ENCODE results near the gene PNPLA6.

DNA sequence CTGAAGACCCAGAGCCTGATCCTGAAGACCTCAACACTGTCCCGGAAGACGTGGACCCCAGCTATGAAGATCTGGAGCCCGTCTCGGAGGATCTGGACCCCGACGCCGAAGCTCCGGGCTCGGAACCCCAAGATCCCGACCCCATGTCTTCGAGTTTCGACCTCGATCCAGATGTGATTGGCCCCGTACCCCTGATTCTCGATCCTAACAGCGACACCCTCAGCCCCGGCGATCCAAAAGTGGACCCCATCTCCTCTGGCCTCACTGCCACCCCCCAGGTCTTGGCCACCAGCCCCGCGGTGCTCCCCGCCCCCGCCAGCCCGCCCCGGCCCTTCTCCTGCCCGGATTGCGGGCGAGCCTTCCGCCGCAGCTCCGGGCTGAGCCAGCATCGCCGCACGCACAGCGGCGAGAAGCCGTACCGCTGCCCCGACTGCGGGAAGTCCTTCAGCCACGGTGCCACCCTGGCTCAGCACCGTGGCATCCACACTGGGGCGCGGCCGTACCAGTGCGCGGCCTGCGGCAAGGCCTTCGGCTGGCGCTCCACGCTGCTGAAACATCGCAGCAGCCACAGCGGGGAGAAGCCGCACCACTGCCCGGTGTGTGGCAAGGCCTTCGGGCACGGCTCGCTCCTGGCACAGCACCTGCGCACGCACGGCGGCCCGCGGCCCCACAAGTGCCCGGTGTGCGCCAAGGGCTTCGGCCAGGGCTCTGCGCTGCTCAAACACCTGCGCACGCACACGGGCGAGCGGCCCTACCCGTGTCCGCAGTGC lies 16.0 kb upstream of the PNPLA6 start:
- no peak for TF ChIP-seq AFF4 (CRISPR knock-in tag; IDR thresholded peaks at IDR 0.05)
- no peak for TF ChIP-seq CHD4 (IDR thresholded peaks at IDR 0.05; ENCODE audit: borderline replicate concordance, low read length)
- TF ChIP-seq RFX5 (IDR thresholded peaks at IDR 0.05; ENCODE audit: low read depth, low read length): no peak
- no peak for TF ChIP-seq CTCF (CRISPR knock-in tag; IDR thresholded peaks at IDR 0.05)

Measured in HepG2 (cell line).